ENCODE measurements around the gene CCL14. TPM values are rescaled to one million over a fixed set of nuclear protein-coding genes. Genes with fewer than 3 reads are reported as not detected.
"Not testable (repeated sequence)": the region's sequence is repeated elsewhere in the genome, so short reads cannot be mapped to it uniquely, and the experiment has no call there.

The CCL14 gene
- total RNA-seq, 6 experiments from 2014 or later: not detected

DNA sequence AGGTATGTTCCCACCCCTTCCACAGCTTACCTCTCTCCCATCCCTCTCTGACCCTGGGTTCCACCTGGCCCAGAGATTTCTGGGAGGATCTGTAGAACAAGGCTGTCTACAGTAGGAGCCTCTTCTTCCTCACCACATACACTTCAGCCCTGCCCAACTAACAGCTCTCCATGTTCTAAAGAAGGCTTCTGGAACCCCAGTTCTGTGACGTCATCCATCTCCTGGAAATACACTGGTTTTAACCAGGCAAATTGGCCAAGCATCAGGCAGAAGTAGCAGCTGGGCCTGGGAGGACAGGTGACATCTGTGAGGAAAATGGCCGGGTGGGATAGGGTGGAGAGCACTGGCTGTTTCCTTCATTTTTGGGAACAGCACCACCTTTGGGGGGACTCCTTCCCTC is 43.0 kb downstream of the CCL14 start, which contains the start of gene LYZL6:
LYZL6 (minus strand) TSS at position 177 of the 400 bp plus-strand sequence. CDS start 4,357 bp downstream, outside the sequence.
- TF ChIP-seq, protein P1, sequence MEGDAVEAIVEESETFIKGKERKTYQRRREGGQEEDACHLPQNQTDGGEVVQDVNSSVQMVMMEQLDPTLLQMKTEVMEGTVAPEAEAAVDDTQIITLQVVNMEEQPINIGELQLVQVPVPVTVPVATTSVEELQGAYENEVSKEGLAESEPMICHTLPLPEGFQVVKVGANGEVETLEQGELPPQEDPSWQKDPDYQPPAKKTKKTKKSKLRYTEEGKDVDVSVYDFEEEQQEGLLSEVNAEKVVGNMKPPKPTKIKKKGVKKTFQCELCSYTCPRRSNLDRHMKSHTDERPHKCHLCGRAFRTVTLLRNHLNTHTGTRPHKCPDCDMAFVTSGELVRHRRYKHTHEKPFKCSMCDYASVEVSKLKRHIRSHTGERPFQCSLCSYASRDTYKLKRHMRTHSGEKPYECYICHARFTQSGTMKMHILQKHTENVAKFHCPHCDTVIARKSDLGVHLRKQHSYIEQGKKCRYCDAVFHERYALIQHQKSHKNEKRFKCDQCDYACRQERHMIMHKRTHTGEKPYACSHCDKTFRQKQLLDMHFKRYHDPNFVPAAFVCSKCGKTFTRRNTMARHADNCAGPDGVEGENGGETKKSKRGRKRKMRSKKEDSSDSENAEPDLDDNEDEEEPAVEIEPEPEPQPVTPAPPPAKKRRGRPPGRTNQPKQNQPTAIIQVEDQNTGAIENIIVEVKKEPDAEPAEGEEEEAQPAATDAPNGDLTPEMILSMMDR (IDR thresholded peaks at IDR 0.05): no peak
- Mint-ChIP-seq H3K4me3 (no peak within 1 kb of the TSS), H3K27ac (no peak within 1 kb of the TSS), H3K9me3 (no peaks in the 10 kb centered on the region), H3K4me1 (ENCODE audit: low read depth) (peaks cover 4% of the 10 kb centered on the region; the same call in 1 of the 2 replicates), H3K36me3 (ENCODE audit: low read depth) (no peaks in the 10 kb centered on the region), H3K27me3 (ENCODE audit: insufficient read depth) (peaks cover 12% of the 10 kb centered on the region)
- no peak for DNase-seq

DNA sequence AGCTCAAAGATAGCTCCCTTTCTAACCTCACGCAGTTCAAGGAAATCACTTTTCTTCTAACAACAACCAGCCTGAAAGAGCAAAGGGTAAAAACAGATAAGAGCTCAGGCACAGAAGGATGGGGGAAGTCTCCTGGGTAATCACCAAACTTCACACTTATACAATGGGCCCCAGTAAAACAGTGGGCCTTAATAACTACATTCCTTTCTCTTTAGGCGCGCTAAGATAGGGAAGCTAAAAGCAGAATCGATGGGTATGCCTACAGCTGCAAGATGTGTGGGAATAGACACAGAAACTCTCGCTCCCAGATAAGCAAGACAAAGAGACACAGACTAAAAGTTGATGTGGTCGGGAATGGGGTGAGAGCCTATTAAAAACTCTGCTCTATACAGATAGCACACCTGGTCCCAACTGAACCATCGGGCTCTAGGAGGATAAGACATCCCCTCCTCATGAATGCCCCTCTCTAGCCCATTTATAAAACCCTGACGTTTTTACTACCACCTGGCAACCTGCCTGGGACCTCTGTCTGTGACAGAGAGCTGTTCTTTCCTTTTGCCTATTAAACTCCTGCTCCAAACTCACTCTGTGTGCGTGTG is 43.8 kb downstream of the CCL14 start:
- Mint-ChIP-seq H3K36me3 (ENCODE audit: low read depth) (no peaks in the 10 kb centered on the region), H3K4me1 (ENCODE audit: low read depth) (peaks cover 4% of the 10 kb centered on the region; the same call in 1 of the 2 replicates), H3K4me3 (no peak overlapping the region), H3K27ac (no peak overlapping the region), H3K9me3 (no peaks in the 10 kb centered on the region), H3K27me3 (ENCODE audit: insufficient read depth) (peaks cover 12% of the 10 kb centered on the region)
- TF ChIP-seq, protein P1 (IDR thresholded peaks at IDR 0.05): no peak
- no peak for DNase-seq

DNA sequence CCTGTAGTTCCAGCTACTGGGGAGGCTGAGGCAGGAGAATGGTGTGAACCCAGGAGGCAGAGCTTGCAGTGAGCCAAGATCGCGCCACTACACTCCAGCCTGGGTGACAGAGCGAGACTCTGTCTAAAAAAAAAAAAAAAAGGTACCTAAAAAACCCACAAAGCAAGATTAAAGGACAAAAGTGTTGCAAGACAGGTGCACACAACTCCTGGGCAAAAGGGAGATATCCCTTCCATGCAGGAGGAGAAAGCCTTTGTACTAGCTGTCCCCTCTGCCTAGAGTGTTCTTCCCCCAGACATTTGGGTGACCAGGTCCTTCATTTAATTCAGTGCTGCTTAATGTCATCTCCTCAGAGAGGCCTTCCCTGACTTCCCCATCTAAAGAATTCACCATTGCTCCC is 48.0 kb downstream of the CCL14 start:
- not testable (repeated sequence) for DNase-seq; H3K27ac Mint-ChIP-seq; H3K9me3 Mint-ChIP-seq; H3K4me1 Mint-ChIP-seq (ENCODE audit: low read depth); H3K36me3 Mint-ChIP-seq (ENCODE audit: low read depth); H3K27me3 Mint-ChIP-seq (ENCODE audit: insufficient read depth); H3K4me3 Mint-ChIP-seq

DNA sequence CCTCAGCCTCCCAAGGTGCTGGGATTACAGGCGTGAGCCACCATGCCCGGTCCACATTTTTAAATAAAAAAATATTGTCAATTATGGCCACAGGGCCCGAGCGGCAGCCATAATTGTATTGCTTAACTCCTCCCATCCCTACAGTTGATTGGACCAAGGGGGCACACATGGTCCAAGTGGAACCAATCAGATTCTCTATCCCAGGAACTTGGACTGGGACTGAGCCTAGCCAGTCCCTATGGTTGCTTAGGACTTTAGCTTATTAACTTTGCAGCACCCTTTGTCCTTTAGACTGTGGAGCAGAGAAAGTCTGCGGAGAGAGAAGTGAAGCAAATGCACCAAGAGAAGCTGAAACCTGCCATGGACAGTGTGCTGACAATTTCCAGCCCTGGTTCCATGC is 50.5 kb downstream of the CCL14 start:
- Mint-ChIP-seq H3K27ac (no peak overlapping the region), H3K4me3 (no peak overlapping the region), H3K36me3 (ENCODE audit: low read depth) (no peaks in the 10 kb centered on the region), H3K9me3 (no peaks in the 10 kb centered on the region), H3K27me3 (ENCODE audit: insufficient read depth) (no peaks in the 10 kb centered on the region; the same call in 1 of the 2 replicates), H3K4me1 (ENCODE audit: low read depth) (peaks cover 11% of the 10 kb centered on the region)
- TF ChIP-seq, protein P1 (IDR thresholded peaks at IDR 0.05): no peak
- no peak for DNase-seq

DNA sequence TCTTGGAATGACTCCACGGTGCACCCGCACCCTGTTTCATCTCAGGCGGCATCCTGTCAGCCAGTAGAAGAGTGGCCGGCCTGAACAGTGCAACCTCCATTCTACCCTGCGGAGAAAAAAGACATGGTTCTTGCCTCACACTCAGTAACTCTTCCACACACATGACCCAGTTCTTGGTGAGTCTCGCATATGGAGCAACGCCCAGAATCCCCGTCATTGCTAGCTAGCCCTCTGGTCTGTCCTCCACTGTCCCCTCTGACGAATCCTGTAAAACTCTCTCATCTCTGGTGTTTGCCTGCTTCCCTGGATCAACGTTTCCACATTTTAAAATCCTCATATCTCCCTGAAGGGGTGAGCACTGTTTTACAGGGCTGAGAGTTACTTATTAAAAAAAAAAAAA is 51.8 kb downstream of the CCL14 start:
- DNase-seq: no peak
- Mint-ChIP-seq H3K27me3 (ENCODE audit: insufficient read depth) (peaks cover 6% of the 10 kb centered on the region), H3K36me3 (ENCODE audit: low read depth) (no peaks in the 10 kb centered on the region), H3K27ac (no peak overlapping the region), H3K9me3 (no peaks in the 10 kb centered on the region), H3K4me1 (ENCODE audit: low read depth) (peaks cover 18% of the 10 kb centered on the region), H3K4me3 (no peak overlapping the region)
- TF ChIP-seq, protein P1 (IDR thresholded peaks at IDR 0.05): no peak

Other genes with a start within 250 kb of the CCL14 start
- not detected for gene GAS2L2, start 233.5 kb downstream of the CCL14 start, total RNA-seq (2021; fragmentation: NEBNext Ultra II Directional; extraction: Animal tissue kit (Norgen Biotek cat#: 25700))
- not detected for gene C17orf50, start 225.8 kb downstream of the CCL14 start, total RNA-seq (2021; fragmentation: NEBNext Ultra II Directional; extraction: Animal tissue kit (Norgen Biotek cat#: 25700))
- gene MMP28, start 191.1 kb downstream of the CCL14 start, total RNA-seq (2021; fragmentation: NEBNext Ultra II Directional; extraction: Animal tissue kit (Norgen Biotek cat#: 25700)): not detected
- 100 to 1,000 TPM; 132 to 170 (median 146) TPM for gene TAF15, start 177.2 kb downstream of the CCL14 start, total RNA-seq (2021; fragmentation: NEBNext Ultra II Directional; extraction: Animal tissue kit (Norgen Biotek cat#: 25700))
- not detected for gene HEATR9, start 117.8 kb downstream of the CCL14 start, total RNA-seq (2021; fragmentation: NEBNext Ultra II Directional; extraction: Animal tissue kit (Norgen Biotek cat#: 25700))
- gene CCL5, start 106.4 kb downstream of the CCL14 start, total RNA-seq (2021; fragmentation: NEBNext Ultra II Directional; extraction: Animal tissue kit (Norgen Biotek cat#: 25700)): under 1 TPM in 1 of 6 experiments, not detected in 5; 0.19 TPM
- under 1 TPM in 4 of 6 experiments, not detected in 2; 0.23 to 0.76 (median 0.53) TPM for gene RDM1, start 56.0 kb downstream of the CCL14 start, total RNA-seq (2021; fragmentation: NEBNext Ultra II Directional; extraction: Animal tissue kit (Norgen Biotek cat#: 25700))
- gene LYZL6, start 43.0 kb downstream of the CCL14 start, total RNA-seq (2021; fragmentation: NEBNext Ultra II Directional; extraction: Animal tissue kit (Norgen Biotek cat#: 25700)): not detected
- gene CCL16, start 5.2 kb downstream of the CCL14 start, total RNA-seq (2021; fragmentation: NEBNext Ultra II Directional; extraction: Animal tissue kit (Norgen Biotek cat#: 25700)): not detected
- not detected for gene CCL15, start 14.8 kb upstream of the CCL14 start, total RNA-seq (2021; fragmentation: NEBNext Ultra II Directional; extraction: Animal tissue kit (Norgen Biotek cat#: 25700))
- not detected for gene CCL23, start 31.2 kb upstream of the CCL14 start, total RNA-seq (2021; fragmentation: NEBNext Ultra II Directional; extraction: Animal tissue kit (Norgen Biotek cat#: 25700))
- not detected for gene CCL18, start 77.5 kb upstream of the CCL14 start, total RNA-seq (2021; fragmentation: NEBNext Ultra II Directional; extraction: Animal tissue kit (Norgen Biotek cat#: 25700))
- not detected for gene CCL3, start 103.4 kb upstream of the CCL14 start, total RNA-seq (2021; fragmentation: NEBNext Ultra II Directional; extraction: Animal tissue kit (Norgen Biotek cat#: 25700))
- gene CCL4, start 117.1 kb upstream of the CCL14 start, total RNA-seq (2021; fragmentation: NEBNext Ultra II Directional; extraction: Animal tissue kit (Norgen Biotek cat#: 25700)): not detected
- 1 to 10 TPM in 2 of 6 experiments, under 1 TPM in 4; 0.54 to 1.3 (median 0.80) TPM for gene TBC1D3B, start 189.9 kb upstream of the CCL14 start, total RNA-seq (2021; fragmentation: NEBNext Ultra II Directional; extraction: Animal tissue kit (Norgen Biotek cat#: 25700))
- under 1 TPM in 5 of 6 experiments, not detected in 1; 0.17 to 0.66 (median 0.46) TPM for gene CCL3L1, start 210.0 kb upstream of the CCL14 start, total RNA-seq (2021; fragmentation: NEBNext Ultra II Directional; extraction: Animal tissue kit (Norgen Biotek cat#: 25700))
- not detected for gene CCL4L2, start 224.3 kb upstream of the CCL14 start, total RNA-seq (2021; fragmentation: NEBNext Ultra II Directional; extraction: Animal tissue kit (Norgen Biotek cat#: 25700))

Measured in HFFc6 (cell line).